Cardiac muscle cell (in vitro differentiated cells and primary cell): ENCODE measurements around the gene KCNN2. TPM values are rescaled to one million over a fixed set of nuclear protein-coding genes. Genes with fewer than 3 reads are reported as not detected.

Source experiments
- DNase-seq, 2 donors: peaks; one replicate each; pipeline versions ENCODE4 v3.0.0 to v3.0.0-alpha.2; 2010 to 2017; ENCODE audit warnings: low read depth in 1 of 2, low spot score in 1 of 2
- H3K27ac ChIP-seq: fragments of 200-600 bp; sonication (generic); 2 replicates; pipeline ENCODE4 v1.5.1; 2016
- H3K27me3 ChIP-seq: fragments of 200-600 bp; sonication (generic); 2 replicates; pipeline ENCODE4 v1.6.0; 2016; ENCODE audit warnings: control low read depth
- H3K36me3 ChIP-seq: fragments of 200-600 bp; sonication (generic); 2 replicates; pipeline ENCODE4 v1.5.1; 2016; ENCODE audit warnings: control low read depth
- H3K4me1 ChIP-seq: fragments of 200-600 bp; sonication (generic); 2 replicates; pipeline ENCODE4 v1.8.1; 2017; ENCODE audit warnings: low read depth, mild to moderate bottlenecking, mixed run types
- H3K4me3 ChIP-seq: fragments of 200-600 bp; sonication (generic); 2 replicates; pipeline ENCODE4 v1.5.1; 2016; ENCODE audit warnings: mild to moderate bottlenecking
- H3K9me3 ChIP-seq: fragments of 200-600 bp; sonication (generic); 2 replicates; pipeline ENCODE4 v1.5.1; 2017; ENCODE audit warnings: low read depth, mild to moderate bottlenecking, control low read depth
- polyA plus RNA-seq: library from polyadenylated mRNA; unstranded; fragments of >200 nt; fragmentation: Nextera tagmentation; extraction: Ambion mirVana; gene quantifications from 2 replicates; pipeline ENCODE4 v1.2.1, GENCODE V29; 2016
- total RNA-seq: library from RNA; depleted of rRNA; stranded (reverse); fragments of >200 nt; gene quantifications from 2 replicates; pipeline ENCODE4 v1.2.3, GENCODE V29; 2016
- TF ChIP-seq, protein P1 (sequence below): IDR thresholded peaks from 2 replicates; pipeline ENCODE4 v1.5.1; 2012; ENCODE audit warnings: low read depth, mild to moderate bottlenecking, low read length

KCNN2 gene
- total and polyA plus RNA-seq, 2 experiments from 2014 or later: 13.5 to 44.9 TPM

DNA sequence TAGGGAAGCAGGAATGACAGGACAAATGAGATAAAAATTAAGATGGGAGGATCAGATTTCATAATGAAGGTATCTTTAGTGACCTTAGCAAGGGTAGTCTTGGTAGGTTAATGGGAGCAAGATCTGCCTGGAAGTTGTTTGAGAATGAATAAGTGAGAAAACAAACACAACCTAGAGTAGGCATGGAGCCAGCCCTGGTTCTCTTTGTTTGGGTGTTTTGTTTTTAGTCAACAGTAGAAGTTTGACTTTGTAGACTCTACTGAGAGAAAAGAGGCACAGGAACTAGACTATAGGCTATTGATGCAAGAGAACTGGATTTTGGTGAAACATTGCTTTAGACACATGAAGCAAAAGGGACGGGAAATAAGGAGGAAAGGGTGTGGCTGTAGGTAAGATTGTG is 40.3 kb downstream of the KCNN2 start:
- H3K4me1 ChIP-seq: no peaks in the 10 kb centered on the region
- no peaks in the 10 kb centered on the region for H3K9me3 ChIP-seq
- H3K36me3 ChIP-seq: no peaks in the 10 kb centered on the region
- TF ChIP-seq, protein P1, sequence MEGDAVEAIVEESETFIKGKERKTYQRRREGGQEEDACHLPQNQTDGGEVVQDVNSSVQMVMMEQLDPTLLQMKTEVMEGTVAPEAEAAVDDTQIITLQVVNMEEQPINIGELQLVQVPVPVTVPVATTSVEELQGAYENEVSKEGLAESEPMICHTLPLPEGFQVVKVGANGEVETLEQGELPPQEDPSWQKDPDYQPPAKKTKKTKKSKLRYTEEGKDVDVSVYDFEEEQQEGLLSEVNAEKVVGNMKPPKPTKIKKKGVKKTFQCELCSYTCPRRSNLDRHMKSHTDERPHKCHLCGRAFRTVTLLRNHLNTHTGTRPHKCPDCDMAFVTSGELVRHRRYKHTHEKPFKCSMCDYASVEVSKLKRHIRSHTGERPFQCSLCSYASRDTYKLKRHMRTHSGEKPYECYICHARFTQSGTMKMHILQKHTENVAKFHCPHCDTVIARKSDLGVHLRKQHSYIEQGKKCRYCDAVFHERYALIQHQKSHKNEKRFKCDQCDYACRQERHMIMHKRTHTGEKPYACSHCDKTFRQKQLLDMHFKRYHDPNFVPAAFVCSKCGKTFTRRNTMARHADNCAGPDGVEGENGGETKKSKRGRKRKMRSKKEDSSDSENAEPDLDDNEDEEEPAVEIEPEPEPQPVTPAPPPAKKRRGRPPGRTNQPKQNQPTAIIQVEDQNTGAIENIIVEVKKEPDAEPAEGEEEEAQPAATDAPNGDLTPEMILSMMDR: no peak
- H3K4me3 ChIP-seq: no peak overlapping the region
- H3K27me3 ChIP-seq: no peaks in the 10 kb centered on the region
- H3K27ac ChIP-seq: no peak overlapping the region
- no peak for DNase-seq

DNA sequence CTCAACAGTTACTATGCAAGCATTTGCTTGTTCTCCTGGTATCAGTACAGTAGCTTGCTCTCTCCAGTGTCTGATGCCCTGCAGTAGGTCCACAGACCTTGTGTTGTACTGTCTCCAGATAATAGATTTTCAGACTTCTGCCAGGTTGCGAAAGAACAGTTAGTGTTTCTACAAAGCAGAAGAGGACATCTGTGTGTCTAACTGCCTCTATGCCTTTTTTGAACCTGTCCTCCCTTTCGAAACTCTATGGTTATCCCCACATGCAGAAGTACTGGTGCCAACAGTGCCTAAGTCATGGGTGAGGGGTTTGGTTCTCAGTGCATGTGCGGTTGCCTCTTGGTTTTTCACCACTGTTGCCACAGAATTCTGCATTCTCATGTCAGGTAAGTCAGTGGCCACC is 45.9 kb downstream of the KCNN2 start:
- Histone ChIP-seq H3K4me3 (no peak overlapping the region), H3K4me1 (no peaks in the 10 kb centered on the region), H3K27me3 (no peaks in the 10 kb centered on the region), H3K36me3 (no peaks in the 10 kb centered on the region), H3K27ac (no peak overlapping the region), H3K9me3 (no peaks in the 10 kb centered on the region)
- TF ChIP-seq, protein P1: no peak
- no peak for DNase-seq

DNA sequence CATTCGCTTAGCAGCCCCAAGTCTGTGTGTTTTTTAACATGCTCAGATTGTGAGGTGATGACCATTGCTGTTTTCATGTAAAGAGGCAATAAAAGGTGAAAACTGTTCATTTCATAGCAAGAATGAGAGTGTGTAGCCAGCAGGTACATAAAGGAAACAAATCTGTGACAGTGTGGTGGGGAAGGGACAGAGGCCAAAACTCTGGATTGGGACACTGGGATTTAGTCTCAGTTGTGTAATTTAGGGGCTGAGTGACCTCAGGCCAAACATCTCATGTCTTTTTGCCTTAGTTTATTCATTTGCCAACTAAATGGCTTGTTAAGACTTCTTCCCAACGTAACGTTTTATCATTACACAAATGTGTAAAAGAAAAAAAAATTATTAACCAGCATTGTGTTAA is 47.0 kb downstream of the KCNN2 start:
- no peak for DNase-seq
- TF ChIP-seq, protein P1: no peak
- no peaks in the 10 kb centered on the region for H3K36me3 ChIP-seq
- no peaks in the 10 kb centered on the region for H3K27me3 ChIP-seq
- H3K27ac ChIP-seq: no peak overlapping the region
- H3K9me3 ChIP-seq: no peaks in the 10 kb centered on the region
- H3K4me1 ChIP-seq: no peaks in the 10 kb centered on the region
- H3K4me3 ChIP-seq: no peak overlapping the region

DNA sequence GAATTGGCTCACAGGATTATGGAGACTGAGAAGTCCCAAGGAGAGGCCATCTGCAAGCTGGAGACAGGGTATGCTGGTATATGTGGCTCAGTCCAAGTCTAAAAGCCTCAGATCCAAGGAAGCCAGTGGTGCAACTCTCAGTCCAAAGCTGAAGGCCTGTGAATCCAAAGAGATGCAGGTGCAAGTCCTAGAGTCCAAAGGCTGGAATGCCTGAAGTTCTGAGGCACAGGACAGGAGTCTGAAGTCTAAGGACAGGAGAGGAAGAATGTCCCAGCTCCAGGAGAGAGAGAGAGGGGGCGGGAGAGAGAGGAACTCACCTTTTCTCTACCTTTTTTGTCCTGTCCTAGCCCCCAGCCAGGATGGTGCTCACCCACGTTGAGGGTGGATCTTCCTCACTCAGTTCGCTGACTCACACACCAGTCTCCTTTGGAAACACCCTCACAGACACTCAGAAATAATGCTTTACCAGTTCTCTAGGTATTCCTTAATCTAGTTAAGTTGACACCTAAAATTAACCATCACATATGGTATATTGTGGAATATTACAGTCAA is 49.6 kb downstream of the KCNN2 start:
- Histone ChIP-seq H3K27ac (no peak overlapping the region), H3K4me1 (no peaks in the 10 kb centered on the region), H3K27me3 (no peaks in the 10 kb centered on the region), H3K4me3 (no peak overlapping the region), H3K9me3 (no peaks in the 10 kb centered on the region), H3K36me3 (no peaks in the 10 kb centered on the region)
- TF ChIP-seq, protein P1: no peak
- DNase-seq: no peak

DNA sequence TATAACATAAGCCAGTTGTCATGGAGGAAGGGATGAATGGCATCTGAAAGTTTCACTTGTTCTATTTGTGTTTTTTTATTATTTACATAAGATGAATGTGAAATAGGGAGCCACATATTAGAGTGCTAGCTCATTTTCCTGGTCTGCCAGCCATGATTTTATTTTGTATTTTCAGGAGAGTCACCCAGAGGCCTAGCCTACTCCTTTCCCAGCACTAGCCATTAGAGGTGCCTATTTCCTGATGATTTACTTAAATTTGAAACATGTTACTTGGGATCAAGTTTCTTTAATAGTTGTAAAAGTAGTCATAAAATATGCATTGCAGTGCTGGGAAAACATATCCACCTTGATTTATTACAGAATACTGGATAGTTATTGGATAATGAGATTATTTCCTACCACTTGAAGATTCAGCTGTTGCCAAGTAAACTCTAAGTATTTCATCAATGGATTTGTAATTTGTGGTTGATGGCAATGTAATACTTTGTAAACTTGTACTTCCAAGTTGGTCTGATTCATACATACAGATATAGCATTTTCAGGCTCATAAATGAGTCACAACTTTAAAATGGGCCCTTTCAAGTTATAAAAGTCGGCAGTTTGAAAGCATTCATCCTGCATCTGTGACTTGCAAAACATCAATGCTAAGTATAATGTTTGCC is 50.8 kb downstream of the KCNN2 start:
- Histone ChIP-seq H3K27ac (no peak overlapping the region), H3K4me3 (no peak overlapping the region), H3K4me1 (no peaks in the 10 kb centered on the region), H3K27me3 (no peaks in the 10 kb centered on the region), H3K9me3 (no peaks in the 10 kb centered on the region), H3K36me3 (no peaks in the 10 kb centered on the region)
- TF ChIP-seq, protein P1: no peak
- DNase-seq: peak in 1 of 2 donors; percentile 8
